H9 (cell line): ENCODE measurements around the gene PSMD1. TPM values are rescaled to one million over a fixed set of nuclear protein-coding genes. Genes with fewer than 3 reads are reported as not detected.
"Not testable (repeated sequence)": the region's sequence is repeated elsewhere in the genome, so short reads cannot be mapped to it uniquely, and the experiment has no call there.

Experiments used
- DNase-seq: peaks from one replicate; pipeline ENCODE4 v3.0.0-alpha.2; 2017
- H2AFZ ChIP-seq: one replicate; pipeline ENCODE4 v1.6.1; 2013; ENCODE audit warnings: mild to moderate bottlenecking, low read length, control low read depth, moderate library complexity
- H2AK5ac ChIP-seq: 2 replicates; pipeline ENCODE4 v1.6.1; 2013; ENCODE audit warnings: low read length, control low read depth, mixed read lengths; ENCODE audit not compliant: insufficient read length
- H2BK120ac ChIP-seq: one replicate; pipeline ENCODE4 v1.6.1; 2013; ENCODE audit warnings: low read depth, mild to moderate bottlenecking, low read length, control low read depth, inconsistent platforms; ENCODE audit not compliant: poor library complexity, severe bottlenecking
- H2BK12ac ChIP-seq: 2 replicates; pipeline ENCODE4 v1.6.1; 2013; ENCODE audit warnings: low read length, control low read depth, mixed read lengths, low read depth; ENCODE audit not compliant: insufficient read length
- H2BK15ac ChIP-seq: 2 replicates; pipeline ENCODE4 v1.6.1; 2013; ENCODE audit warnings: low read depth, low read length, control low read depth
- H2BK20ac ChIP-seq: one replicate; pipeline ENCODE4 v1.6.1; 2013; ENCODE audit warnings: low read depth, mild to moderate bottlenecking, low read length, control low read depth, inconsistent platforms; ENCODE audit not compliant: poor library complexity, severe bottlenecking
- H2BK5ac ChIP-seq: 2 replicates; pipeline ENCODE4 v1.6.1; 2013; ENCODE audit warnings: low read length, control low read depth, mixed read lengths; ENCODE audit not compliant: insufficient read length
- H3K14ac ChIP-seq: 2 replicates; pipeline ENCODE4 v1.6.1; 2013; ENCODE audit warnings: low read length, control low read depth; ENCODE audit not compliant: insufficient read depth
- H3K18ac ChIP-seq: 2 replicates; pipeline ENCODE4 v1.6.1; 2013; ENCODE audit warnings: low read depth, mild to moderate bottlenecking, mixed read lengths, low read length, control low read depth; ENCODE audit not compliant: insufficient read length
- H3K23ac ChIP-seq: 2 replicates; pipeline ENCODE4 v1.6.1; 2013; ENCODE audit warnings: low read length, control low read depth, mixed read lengths, low read depth; ENCODE audit not compliant: insufficient read length
- H3K23me2 ChIP-seq: 2 replicates; pipeline ENCODE4 v1.6.1; 2013; ENCODE audit warnings: low read depth, mild to moderate bottlenecking, mixed read lengths, low read length, control low read depth; ENCODE audit not compliant: insufficient read length, poor library complexity, severe bottlenecking
- H3K27ac ChIP-seq: 2 replicates; pipeline ENCODE4 v1.5.1; 2013; ENCODE audit warnings: low read length, control low read depth, mixed read lengths, low read depth; ENCODE audit not compliant: insufficient read length
- H3K27me3 ChIP-seq: 2 replicates; pipeline ENCODE4 v1.6.1; 2013; ENCODE audit warnings: low read length, control low read depth, inconsistent platforms; ENCODE audit not compliant: insufficient read depth
- H3K4ac ChIP-seq: 2 replicates; pipeline ENCODE4 v1.6.1; 2013; ENCODE audit warnings: low read depth, mild to moderate bottlenecking, control low read depth, inconsistent platforms, low read length, moderate library complexity
- H3K4me1 ChIP-seq: 2 replicates; pipeline ENCODE4 v1.6.1; 2013; ENCODE audit warnings: low read length, control low read depth, inconsistent platforms; ENCODE audit not compliant: insufficient read depth
- H3K4me2 ChIP-seq: 2 replicates; pipeline ENCODE4 v1.6.1; 2013; ENCODE audit warnings: low read length, control low read depth, mixed read lengths; ENCODE audit not compliant: insufficient read length, insufficient read depth
- H3K56ac ChIP-seq: 2 replicates; pipeline ENCODE4 v1.6.1; 2013; ENCODE audit warnings: low read depth, mild to moderate bottlenecking, mixed read lengths, low read length, control low read depth; ENCODE audit not compliant: insufficient read length
- H3K79me1 ChIP-seq: 2 replicates; pipeline ENCODE4 v1.6.1; 2013; ENCODE audit warnings: low read depth, mild to moderate bottlenecking, moderate library complexity, low read length, control low read depth, inconsistent platforms; ENCODE audit not compliant: insufficient read depth, poor library complexity, severe bottlenecking
- H3K79me2 ChIP-seq: 2 replicates; pipeline ENCODE4 v1.6.1; 2013; ENCODE audit warnings: low read length, control low read depth, inconsistent platforms; ENCODE audit not compliant: insufficient read depth
- H3K9ac ChIP-seq: 2 replicates; pipeline ENCODE4 v1.6.1; 2013; ENCODE audit warnings: low read length, control low read depth, mixed read lengths; ENCODE audit not compliant: insufficient read length; ENCODE audit errors: extremely low read depth
- H3K9me3 ChIP-seq: one replicate; pipeline ENCODE4 v1.6.1; 2013; ENCODE audit warnings: low read depth, low read length, inconsistent platforms; ENCODE audit not compliant: control insufficient read depth
- H3T11ph ChIP-seq: one replicate; pipeline ENCODE4 v1.6.1; 2013; ENCODE audit warnings: mild to moderate bottlenecking, low read length, control low read depth, inconsistent platforms
- H4K20me1 ChIP-seq: one replicate; pipeline ENCODE4 v1.6.1; 2013; ENCODE audit not compliant: control insufficient read depth, insufficient read length, insufficient read depth
- H4K5ac ChIP-seq: 2 replicates; pipeline ENCODE4 v1.6.1; 2013; ENCODE audit warnings: low read depth, mild to moderate bottlenecking, mixed read lengths, low read length, control low read depth; ENCODE audit not compliant: insufficient read length
- H4K8ac ChIP-seq: replicated peaks from 2 replicates; pipeline ENCODE4 v1.6.1; 2013; ENCODE audit warnings: low read length, control low read depth, mixed read lengths, low read depth; ENCODE audit not compliant: insufficient read length
- H4K91ac ChIP-seq: 2 replicates; pipeline ENCODE4 v1.6.1; 2013; ENCODE audit warnings: low read depth, mild to moderate bottlenecking, moderate library complexity, mixed read lengths, low read length, control low read depth; ENCODE audit not compliant: insufficient read length
- H3K27ac Mint-ChIP-seq, 3 experiments: 2 replicates in 2 of 3; 3 replicates in 1 of 3; pipeline ENCODE4 v1.8.0; 2020 to 2021; ENCODE audit warnings: mixed read lengths in 3 of 3, mild to moderate bottlenecking in 1 of 3, moderate library complexity in 1 of 3
- H3K27me3 Mint-ChIP-seq: 2 replicates; pipeline ENCODE4 v1.8.0; 2021; ENCODE audit warnings: low read depth, mild to moderate bottlenecking, moderate library complexity, mixed read lengths
- H3K36me3 Mint-ChIP-seq, 3 experiments: 2 replicates in 2 of 3; 3 replicates in 1 of 3; pipeline ENCODE4 v1.8.0; 2020 to 2021; ENCODE audit warnings: low read depth in 3 of 3, mixed read lengths in 3 of 3; ENCODE audit not compliant: insufficient read depth in 1 of 3
- H3K4me1 Mint-ChIP-seq, 2 experiments: 2 replicates each; pipeline ENCODE4 v1.8.0; 2020; ENCODE audit warnings: mixed read lengths in 2 of 2
- H3K4me3 Mint-ChIP-seq, 2 experiments: 2 replicates in 1 of 2; 3 replicates in 1 of 2; pipeline ENCODE4 v1.8.0; 2020 to 2021; ENCODE audit warnings: mild to moderate bottlenecking in 2 of 2, mixed read lengths in 2 of 2, moderate library complexity in 1 of 2
- H3K9me3 Mint-ChIP-seq, 2 experiments: 2 replicates in 1 of 2; 3 replicates in 1 of 2; pipeline ENCODE4 v1.8.0; 2020; ENCODE audit warnings: mild to moderate bottlenecking in 2 of 2, mixed read lengths in 2 of 2, moderate library complexity in 1 of 2
- CTCF ChIP-seq: fragments of 200-600 bp; sonication (generic); conservative IDR thresholded peaks from 3 replicates; pipeline ENCODE4 v1.8.0; 2021; ENCODE audit warnings: antibody characterized with exemption, mild to moderate bottlenecking
- WGBS: extraction: QIAGEN DNeasy Blood & Tissue Kit; methylation state at CpG from one replicate; pipeline ENCODE4 v1.1.7; 2013; ENCODE audit warnings: missing lambda C conversion rate, low lambda C conversion rate, mixed read lengths; ENCODE audit not compliant: insufficient read length; ENCODE audit errors: extremely low coverage; 5-methylcytosine and 5-hydroxymethylcytosine counted together
- total RNA-seq: library from RNA; stranded (reverse); gene quantifications from 2 replicates; pipeline ENCODE4 v1.2.1, GENCODE V29; 2021

The PSMD1 gene
- total RNA-seq, 1 experiment from 2014 or later = 166 TPM

GRCh38 chr2:231139796-231140195, 83.1 kb downstream of the PSMD1 start:
- Histone ChIP-seq H4K5ac (no peak overlapping the region), H2AFZ (no peak overlapping the region), H3K9me3 (no peaks in the 10 kb centered on the region), H3K56ac (no peak overlapping the region), H3K4me2 (no peak overlapping the region), H3K9ac (no peak overlapping the region), H3K27ac (no peak overlapping the region), H3K4ac (no peak overlapping the region), H3K14ac (no peak overlapping the region), H3K27me3 (no peaks in the 10 kb centered on the region), H3T11ph (no peak overlapping the region), H4K91ac (no peak overlapping the region), H3K4me1 (no peaks in the 10 kb centered on the region), H3K79me1 (no peaks in the 10 kb centered on the region), H4K20me1 (no peaks in the 10 kb centered on the region), H3K23ac (no peak overlapping the region), H3K79me2 (no peaks in the 10 kb centered on the region), H2BK15ac (no peak overlapping the region), H3K23me2 (no peaks in the 10 kb centered on the region), H2BK5ac (no peak overlapping the region), H2BK12ac (no peak overlapping the region), H2BK120ac (no peak overlapping the region), H4K8ac (no peak overlapping the region), H3K18ac (no peak overlapping the region), H2AK5ac (no peak overlapping the region), H2BK20ac (no peak overlapping the region)
- no peak for DNase-seq
- H3K4me1 Mint-ChIP-seq = no peaks in the 10 kb centered on the region
- peaks cover 0 to 10% (median 0%) of the 10 kb centered on the region in 3 experiments; a peak in 3 of 7 replicates for H3K36me3 Mint-ChIP-seq
- H3K4me3 Mint-ChIP-seq = no peak overlapping the region
- no peak overlapping the region for H3K27ac Mint-ChIP-seq
- no peaks in the 10 kb centered on the region for H3K9me3 Mint-ChIP-seq
- no peaks in the 10 kb centered on the region for H3K27me3 Mint-ChIP-seq
- no peak for TF ChIP-seq CTCF

- H4K20me1 ChIP-seq, H3K27me3 Mint-ChIP-seq, H3K4me2 ChIP-seq, H4K5ac ChIP-seq, H3K27me3 ChIP-seq, H2AK5ac ChIP-seq, H2AFZ ChIP-seq, H2BK5ac ChIP-seq, H3K4me1 Mint-ChIP-seq, H2BK15ac ChIP-seq, H3K4me1 ChIP-seq, H3K27ac ChIP-seq, H3K36me3 Mint-ChIP-seq, H3K9me3 ChIP-seq, H3K14ac ChIP-seq, H2BK20ac ChIP-seq, H3K23me2 ChIP-seq, H3K18ac ChIP-seq, H2BK120ac ChIP-seq, H3K4me3 Mint-ChIP-seq, H3K56ac ChIP-seq, DNase-seq, H3K9ac ChIP-seq, H3K4ac ChIP-seq, H3T11ph ChIP-seq, H3K79me2 ChIP-seq, H3K27ac Mint-ChIP-seq, H3K9me3 Mint-ChIP-seq, H3K23ac ChIP-seq, H3K79me1 ChIP-seq, H4K91ac ChIP-seq, H2BK12ac ChIP-seq, H4K8ac ChIP-seq: not testable (repeated sequence)
- WGBS = no CpG with 5 or more reads among the region's 8 CpGs
These were observed 84.1 kb downstream of the PSMD1 start for GRCh38 chr2:231140808-231141207.
